Caco-2 (cell line): Measurements from ENCODE around the gene SEC14L5. TPM values are rescaled to one million over a fixed set of nuclear protein-coding genes. Genes with fewer than 3 reads are reported as not detected.
A peak's percentile ranks its signal among the peaks of the same experiment; 100 is the strongest.

Source experiments
- BruUV-seq: library from RNA; stranded (reverse); fragments of 400-500 nt; replicated peaks from 2 replicates; lab custom pipeline; 2021; lab: Mats Ljungman, UMichigan
- CTCF ChIA-PET: fragments of 300-600 bp; sonication (Branson Sonifier 250); formaldehyde crosslinking; loops from one replicate; lab custom pipeline; 2022; ENCODE audit warnings: antibody characterized with exemption; lab: Charles Lee
- POLR2A ChIA-PET: fragments of 300-600 bp; sonication (Branson Sonifier 250); formaldehyde crosslinking; loops from one replicate; lab custom pipeline; 2022; ENCODE audit warnings: antibody characterized with exemption; lab: Charles Lee
- DNase-seq, 2 experiments: peaks; one replicate each; pipeline versions ENCODE4 v3.0.0 to v3.0.0-alpha.2; 2020 to 2022
- H3K27me3 ChIP-seq: replicated peaks from 2 replicates; pipeline ENCODE4 v1.6.0; 2011; ENCODE audit warnings: low read length; ENCODE audit not compliant: control insufficient read depth, insufficient read depth
- H3K36me3 ChIP-seq: 2 replicates; pipeline ENCODE4 v1.5.1; 2011; ENCODE audit warnings: low read length; ENCODE audit not compliant: control insufficient read depth, insufficient read depth
- H3K4me1 ChIP-seq: fragments of 250-450 bp; sonication (Bioruptor Pico); 2 replicates; pipeline ENCODE4 v1.5.1; 2020; ENCODE audit warnings: mild to moderate bottlenecking
- H3K4me3 ChIP-seq: 2 replicates; pipeline ENCODE4 v1.5.1; 2011; ENCODE audit warnings: low read depth, mild to moderate bottlenecking, control low read depth, low read length
- H3K9me3 ChIP-seq: fragments of 250-450 bp; sonication (Bioruptor Pico); 2 replicates; pipeline ENCODE4 v1.5.1; 2020; ENCODE audit warnings: mild to moderate bottlenecking, moderate library complexity
- H3K27ac Mint-ChIP-seq: one replicate; pipeline ENCODE4 v1.8.0; 2022; ENCODE audit warnings: mixed read lengths; ENCODE audit not compliant: unreplicated experiment
- H3K27me3 Mint-ChIP-seq: one replicate; pipeline ENCODE4 v1.8.0; 2022; ENCODE audit warnings: mixed read lengths; ENCODE audit not compliant: insufficient read depth, unreplicated experiment
- H3K36me3 Mint-ChIP-seq: one replicate; pipeline ENCODE4 v1.8.0; 2022; ENCODE audit warnings: mild to moderate bottlenecking, mixed read lengths; ENCODE audit not compliant: insufficient read depth, unreplicated experiment
- H3K4me1 Mint-ChIP-seq: one replicate; pipeline ENCODE4 v1.8.0; 2022; ENCODE audit warnings: low read depth, mixed read lengths; ENCODE audit not compliant: unreplicated experiment
- H3K4me3 Mint-ChIP-seq: one replicate; pipeline ENCODE4 v1.8.0; 2022; ENCODE audit warnings: mild to moderate bottlenecking, moderate library complexity, mixed read lengths; ENCODE audit not compliant: unreplicated experiment
- H3K9me3 Mint-ChIP-seq: one replicate; pipeline ENCODE4 v1.8.0; 2022; ENCODE audit warnings: mixed read lengths; ENCODE audit not compliant: unreplicated experiment
- CTCF ChIP-seq, 2 experiments: fragments of 200-600 bp in 1 of 2; IDR thresholded peaks; 1 replicate in 1 of 2; 2 replicates in 1 of 2; pipeline versions ENCODE4 v1.5.1 to v1.8.0; 2011 to 2022; ENCODE audit warnings: antibody characterized with exemption in 1 of 2, control low read depth in 1 of 2, inconsistent platforms in 1 of 2, low read depth in 1 of 2, low read length in 1 of 2, mild to moderate bottlenecking in 1 of 2, moderate library complexity in 1 of 2; ENCODE audit not compliant: insufficient read depth in 1 of 2, severe bottlenecking in 1 of 2, unreplicated experiment in 1 of 2
- intact Hi-C: fragments of 100-400 bp; cut with micrococcal nuclease; formaldehyde crosslinking; loops from one replicate; pipeline ENCODE4 v1.10.0; 2022; ENCODE audit not compliant: unreplicated experiment
- total RNA-seq: library from RNA; stranded (reverse); gene quantifications from 2 replicates; pipeline ENCODE4 v1.2.3, GENCODE V29; 2022

The SEC14L5 gene
- total RNA-seq, 1 experiment from 2014 or later: 0.14 TPM

DNA sequence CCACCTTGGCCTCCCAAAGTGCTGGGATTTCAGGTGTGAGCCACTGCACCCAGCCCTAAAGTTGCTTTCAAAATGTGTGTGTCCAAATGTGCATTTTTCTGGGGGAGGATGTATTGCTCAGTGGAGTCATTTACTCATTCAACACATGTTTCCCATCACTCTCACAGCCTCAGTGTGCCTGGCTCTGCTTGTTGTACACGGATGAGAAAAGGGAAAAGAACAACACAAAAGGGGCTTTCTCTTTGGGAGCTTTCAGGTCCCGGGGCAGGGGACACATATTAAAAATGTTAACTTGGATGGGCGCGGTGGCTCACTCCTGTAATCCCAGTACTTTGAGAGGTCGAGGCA is 19.5 kb upstream of the SEC14L5 start:
- no peaks in the 10 kb centered on the region for H3K4me1 Mint-ChIP-seq
- no peak overlapping the region for H3K27ac Mint-ChIP-seq
- H3K36me3 Mint-ChIP-seq: no peaks in the 10 kb centered on the region
- no peaks in the 10 kb centered on the region for H3K9me3 Mint-ChIP-seq
- BruUV-seq: no TSS peak
- Histone ChIP-seq H3K9me3 (no peaks in the 10 kb centered on the region), H3K36me3 (no peaks in the 10 kb centered on the region), H3K4me1 (peaks cover 29% of the 10 kb centered on the region), H3K4me3 (no peak overlapping the region), H3K27me3 (no peaks in the 10 kb centered on the region)
- DNase-seq: no peak
- ChIA-PET POLR2A (no interaction called here), CTCF (interaction anchor here (0.6 kb wide), 1 partner anchor 170 kb away, joined by 3 read pairs; no protein-coding TSS in a partner anchor)
- H3K27me3 Mint-ChIP-seq: no peaks in the 10 kb centered on the region
- intact Hi-C loops: loop anchor here (5.0 kb wide), 1 partner anchor 91 kb away; the partner anchor contains the start of genes GLYR1 and UBN1
- no peak for TF ChIP-seq CTCF (IDR thresholded peaks at IDR 0.05; ENCODE audit: insufficient read depth in 1 of 2, low read depth in 1 of 2, low read length in 1 of 2, severe bottlenecking in 1 of 2, unreplicated experiment in 1 of 2)
- H3K4me3 Mint-ChIP-seq: no peak overlapping the region

DNA sequence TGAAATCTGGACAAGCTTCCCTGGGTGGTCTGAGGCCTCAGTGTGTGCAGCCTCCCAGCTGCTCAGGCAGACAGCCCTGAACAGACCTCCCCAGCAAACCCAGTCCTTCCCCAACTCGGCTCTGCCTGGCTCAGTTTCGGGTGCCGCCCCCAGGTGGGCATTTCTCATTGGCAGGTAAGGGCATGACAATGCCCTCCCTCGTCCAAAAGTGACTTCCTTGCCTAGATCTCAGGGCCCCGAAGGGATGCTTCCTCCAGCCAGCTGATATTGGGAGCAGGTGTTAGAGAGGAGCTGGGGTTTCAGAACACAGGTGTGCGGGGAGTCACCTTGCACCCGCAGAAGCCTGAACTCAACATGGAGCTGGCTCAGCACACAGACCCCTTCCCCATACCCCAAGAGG is 17.4 kb upstream of the SEC14L5 start:
- Mint-ChIP-seq H3K36me3 (no peaks in the 10 kb centered on the region), H3K27ac (no peak overlapping the region), H3K4me1 (peaks cover 12% of the 10 kb centered on the region), H3K4me3 (no peak overlapping the region), H3K9me3 (no peaks in the 10 kb centered on the region), H3K27me3 (no peaks in the 10 kb centered on the region)
- no TSS peak for BruUV-seq
- ChIA-PET POLR2A (no interaction called here), CTCF (no interaction called here)
- H3K4me1 ChIP-seq: peaks cover 34% of the 10 kb centered on the region
- no peaks in the 10 kb centered on the region for H3K36me3 ChIP-seq
- intact Hi-C loops: no loop called here
- no peaks in the 10 kb centered on the region for H3K9me3 ChIP-seq
- no peak overlapping the region for H3K4me3 ChIP-seq
- H3K27me3 ChIP-seq: no peaks in the 10 kb centered on the region
- no peak for DNase-seq
- TF ChIP-seq CTCF (IDR thresholded peaks at IDR 0.05; ENCODE audit: insufficient read depth in 1 of 2, low read depth in 1 of 2, low read length in 1 of 2, severe bottlenecking in 1 of 2, unreplicated experiment in 1 of 2): no peak

GRCh38 chr16:4942481-4942880 is 15.6 kb upstream of the SEC14L5 start:
- no peak for TF ChIP-seq CTCF (IDR thresholded peaks at IDR 0.05; ENCODE audit: insufficient read depth in 1 of 2, low read depth in 1 of 2, low read length in 1 of 2, severe bottlenecking in 1 of 2, unreplicated experiment in 1 of 2)
- no peaks in the 10 kb centered on the region for H3K36me3 ChIP-seq
- H3K27me3 ChIP-seq: no peaks in the 10 kb centered on the region
- DNase-seq: no peak
- no peaks in the 10 kb centered on the region for H3K9me3 ChIP-seq
- Mint-ChIP-seq H3K36me3 (no peaks in the 10 kb centered on the region), H3K27me3 (no peaks in the 10 kb centered on the region), H3K4me3 (no peak overlapping the region), H3K4me1 (peaks cover 20% of the 10 kb centered on the region), H3K9me3 (no peaks in the 10 kb centered on the region), H3K27ac (peak overlapping the region; percentile 22)
- H3K4me3 ChIP-seq: no peak overlapping the region
- CTCF ChIA-PET: no interaction called here
- no TSS peak for BruUV-seq
- POLR2A ChIA-PET: no interaction called here
- peaks cover 42% of the 10 kb centered on the region for H3K4me1 ChIP-seq
- intact Hi-C loops: no loop called here
